ENCODE results near the gene ASTN1. TPM values are rescaled to one million over a fixed set of nuclear protein-coding genes. Genes with fewer than 3 reads are reported as not detected.

ASTN1 gene
- total RNA-seq, 2 donors from 2014 or later, result not detected

- H3K4me3 Mint-ChIP-seq, result peak overlapping the region; percentile 13
Observed at GRCh38 chr1:177181280-177181630, 16.7 kb upstream of the ASTN1 start.

GRCh38 chr1:177174921-177175634 lies 10.6 kb upstream of the ASTN1 start:
- no peaks in the 10 kb centered on the region for H3K9me3 ChIP-seq (ENCODE audit: control insufficient read depth, low read length, poor library complexity, severe bottlenecking)
- ATAC-seq, result no peak
- no peaks in the 10 kb centered on the region for H3K36me3 Mint-ChIP-seq (ENCODE audit: low read depth)
- peaks cover 6% of the 10 kb centered on the region for H3K27me3 Mint-ChIP-seq
- no peaks in the 10 kb centered on the region for H3K4me1 Mint-ChIP-seq
- no peak overlapping the region for H3K4me3 Mint-ChIP-seq
- no peak overlapping the region for H3K27ac Mint-ChIP-seq
- no peak for DNase-seq

More at GRCh38 chr1:177181280-177181630, 16.7 kb upstream of the ASTN1 start:
- ATAC-seq (no peak), DNase-seq (no peak)
- Mint-ChIP-seq H3K27ac (no peak overlapping the region), H3K27me3 (peaks cover 29% of the 10 kb centered on the region), H3K4me1 (peaks cover 11% of the 10 kb centered on the region), H3K36me3 (ENCODE audit: low read depth) (no peaks in the 10 kb centered on the region)
- peaks cover 2% of the 10 kb centered on the region for H3K9me3 ChIP-seq (ENCODE audit: control insufficient read depth, low read length, poor library complexity, severe bottlenecking)

- ATAC-seq (no peak), DNase-seq (no peak)
- H3K27me3 Mint-ChIP-seq, result no peaks in the 10 kb centered on the region
- no peak overlapping the region for H3K4me3 Mint-ChIP-seq
- H3K9me3 ChIP-seq (ENCODE audit: control insufficient read depth, low read length, poor library complexity, severe bottlenecking), result no peaks in the 10 kb centered on the region
- no peaks in the 10 kb centered on the region for H3K36me3 Mint-ChIP-seq (ENCODE audit: low read depth)
- H3K27ac Mint-ChIP-seq, result no peak overlapping the region
- no peaks in the 10 kb centered on the region for H3K4me1 Mint-ChIP-seq
Observed at GRCh38 chr1:177173976-177174375, 9.5 kb upstream of the ASTN1 start.

GRCh38 chr1:177172866-177173265 lies 8.4 kb upstream of the ASTN1 start:
- no peak for ATAC-seq
- no peaks in the 10 kb centered on the region for H3K9me3 ChIP-seq (ENCODE audit: control insufficient read depth, low read length, poor library complexity, severe bottlenecking)
- Mint-ChIP-seq H3K27me3 (no peaks in the 10 kb centered on the region), H3K4me1 (no peaks in the 10 kb centered on the region), H3K4me3 (no peak overlapping the region), H3K27ac (no peak overlapping the region), H3K36me3 (ENCODE audit: low read depth) (no peaks in the 10 kb centered on the region)
- DNase-seq, result no peak

GRCh38 chr1:177172272-177172671 lies 7.8 kb upstream of the ASTN1 start:
- DNase-seq (no peak), ATAC-seq (no peak)
- Mint-ChIP-seq H3K27me3 (no peaks in the 10 kb centered on the region), H3K36me3 (ENCODE audit: low read depth) (no peaks in the 10 kb centered on the region), H3K27ac (no peak overlapping the region), H3K4me1 (no peaks in the 10 kb centered on the region), H3K4me3 (no peak overlapping the region)
- no peaks in the 10 kb centered on the region for H3K9me3 ChIP-seq (ENCODE audit: control insufficient read depth, low read length, poor library complexity, severe bottlenecking)

- no peaks in the 10 kb centered on the region for H3K9me3 ChIP-seq (ENCODE audit: control insufficient read depth, low read length, poor library complexity, severe bottlenecking)
- no peak overlapping the region for H3K4me3 Mint-ChIP-seq
- no peak for ATAC-seq
- H3K4me1 Mint-ChIP-seq, result no peaks in the 10 kb centered on the region
- no peaks in the 10 kb centered on the region for H3K36me3 Mint-ChIP-seq (ENCODE audit: low read depth)
- H3K27me3 Mint-ChIP-seq, result no peaks in the 10 kb centered on the region
- no peak overlapping the region for H3K27ac Mint-ChIP-seq
- no peak for DNase-seq
Observed at GRCh38 chr1:177171536-177172123, 7.1 kb upstream of the ASTN1 start.

GRCh38 chr1:177170756-177171535 lies 6.4 kb upstream of the ASTN1 start, which contains the start of gene BRINP2:
Gene BRINP2, plus strand, starts transcription at chr1:177170958. Its CDS starts 58,919 bp downstream, at chr1:177229877.
- no peak for DNase-seq
- Mint-ChIP-seq H3K27me3 (no peaks in the 10 kb centered on the region), H3K4me1 (no peaks in the 10 kb centered on the region), H3K36me3 (ENCODE audit: low read depth) (no peaks in the 10 kb centered on the region), H3K27ac (no peak within 1 kb of the TSS), H3K4me3 (no peak within 1 kb of the TSS)
- H3K9me3 ChIP-seq (ENCODE audit: control insufficient read depth, low read length, poor library complexity, severe bottlenecking), result no peaks in the 10 kb centered on the region
- ATAC-seq, result no peak

GRCh38 chr1:177165069-177165439 lies 542 bp upstream of the ASTN1 start:
- ATAC-seq (no peak), DNase-seq (no peak)
- H3K4me1 Mint-ChIP-seq, result peaks cover 4% of the 10 kb centered on the region
- peaks cover 6% of the 10 kb centered on the region for H3K36me3 Mint-ChIP-seq (ENCODE audit: low read depth)
- H3K4me3 Mint-ChIP-seq, result no peak overlapping the region
- no peak overlapping the region for H3K27ac Mint-ChIP-seq
- no peaks in the 10 kb centered on the region for H3K9me3 ChIP-seq (ENCODE audit: control insufficient read depth, low read length, poor library complexity, severe bottlenecking)
- H3K27me3 Mint-ChIP-seq, result peaks cover 12% of the 10 kb centered on the region

- Mint-ChIP-seq H3K4me3 (no peak overlapping the region), H3K27me3 (peaks cover 12% of the 10 kb centered on the region), H3K36me3 (ENCODE audit: low read depth) (peaks cover 6% of the 10 kb centered on the region), H3K27ac (no peak overlapping the region), H3K4me1 (peaks cover 4% of the 10 kb centered on the region)
- ATAC-seq (no peak), DNase-seq (no peak)
- no peaks in the 10 kb centered on the region for H3K9me3 ChIP-seq (ENCODE audit: control insufficient read depth, low read length, poor library complexity, severe bottlenecking)
Observed at GRCh38 chr1:177163844-177164379, 600 bp downstream of the ASTN1 start.

- no peak for DNase-seq
Observed at GRCh38 chr1:177162243-177162642, 2.3 kb downstream of the ASTN1 start.

GRCh38 chr1:177146499-177146898 lies 18.0 kb downstream of the ASTN1 start:
- Mint-ChIP-seq H3K4me3 (no peak overlapping the region), H3K4me1 (no peaks in the 10 kb centered on the region), H3K36me3 (ENCODE audit: low read depth) (no peaks in the 10 kb centered on the region), H3K27ac (no peak overlapping the region), H3K27me3 (no peaks in the 10 kb centered on the region)
- ATAC-seq, result no peak
- DNase-seq, result no peak
- H3K9me3 ChIP-seq (ENCODE audit: control insufficient read depth, low read length, poor library complexity, severe bottlenecking), result no peaks in the 10 kb centered on the region

More at GRCh38 chr1:177162243-177162642, 2.3 kb downstream of the ASTN1 start:
- H3K36me3 Mint-ChIP-seq (ENCODE audit: low read depth), result peaks cover 6% of the 10 kb centered on the region
- H3K27me3 Mint-ChIP-seq, result peaks cover 12% of the 10 kb centered on the region
- H3K9me3 ChIP-seq (ENCODE audit: control insufficient read depth, low read length, poor library complexity, severe bottlenecking), result no peaks in the 10 kb centered on the region
- no peak overlapping the region for H3K4me3 Mint-ChIP-seq
- ATAC-seq, result no peak
- H3K27ac Mint-ChIP-seq, result no peak overlapping the region
- H3K4me1 Mint-ChIP-seq, result peaks cover 4% of the 10 kb centered on the region

- Mint-ChIP-seq H3K36me3 (ENCODE audit: low read depth) (no peaks in the 10 kb centered on the region), H3K27ac (no peak overlapping the region), H3K4me3 (no peak overlapping the region), H3K27me3 (no peaks in the 10 kb centered on the region), H3K4me1 (no peaks in the 10 kb centered on the region)
- no peak for DNase-seq
- ATAC-seq, result no peak
- no peaks in the 10 kb centered on the region for H3K9me3 ChIP-seq (ENCODE audit: control insufficient read depth, low read length, poor library complexity, severe bottlenecking)
Observed at GRCh38 chr1:177145106-177146070, 19.1 kb downstream of the ASTN1 start.
